B cell (primary cell): ENCODE results near the gene LCN9.

Source experiments
- EZH2 ChIP-seq: IDR thresholded peaks from 2 replicates; pipeline ENCODE4 v1.6.1; 2012; ENCODE audit warnings: borderline replicate concordance, low read depth, mild to moderate bottlenecking, moderate library complexity, low read length; ENCODE audit not compliant: insufficient read depth, poor library complexity, severe bottlenecking
- TF ChIP-seq, protein P1 (sequence below): fragments of 200-600 bp; IDR thresholded peaks from one replicate; pipeline ENCODE4 v1.8.0; 2022; ENCODE audit warnings: antibody characterized with exemption, mild to moderate bottlenecking

GRCh38 chr9:135708164-135708563 lies 45.1 kb downstream of the LCN9 start:
- TF ChIP-seq, protein P1, sequence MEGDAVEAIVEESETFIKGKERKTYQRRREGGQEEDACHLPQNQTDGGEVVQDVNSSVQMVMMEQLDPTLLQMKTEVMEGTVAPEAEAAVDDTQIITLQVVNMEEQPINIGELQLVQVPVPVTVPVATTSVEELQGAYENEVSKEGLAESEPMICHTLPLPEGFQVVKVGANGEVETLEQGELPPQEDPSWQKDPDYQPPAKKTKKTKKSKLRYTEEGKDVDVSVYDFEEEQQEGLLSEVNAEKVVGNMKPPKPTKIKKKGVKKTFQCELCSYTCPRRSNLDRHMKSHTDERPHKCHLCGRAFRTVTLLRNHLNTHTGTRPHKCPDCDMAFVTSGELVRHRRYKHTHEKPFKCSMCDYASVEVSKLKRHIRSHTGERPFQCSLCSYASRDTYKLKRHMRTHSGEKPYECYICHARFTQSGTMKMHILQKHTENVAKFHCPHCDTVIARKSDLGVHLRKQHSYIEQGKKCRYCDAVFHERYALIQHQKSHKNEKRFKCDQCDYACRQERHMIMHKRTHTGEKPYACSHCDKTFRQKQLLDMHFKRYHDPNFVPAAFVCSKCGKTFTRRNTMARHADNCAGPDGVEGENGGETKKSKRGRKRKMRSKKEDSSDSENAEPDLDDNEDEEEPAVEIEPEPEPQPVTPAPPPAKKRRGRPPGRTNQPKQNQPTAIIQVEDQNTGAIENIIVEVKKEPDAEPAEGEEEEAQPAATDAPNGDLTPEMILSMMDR, result no peak
- no peak for TF ChIP-seq EZH2
